HCT116 (cell line): ENCODE measurements around the gene SAMD4A. TPM values are rescaled to one million over a fixed set of nuclear protein-coding genes. Genes with fewer than 3 reads are reported as not detected.

ENCODE experiments used
- ATAC-seq: fragments of 200-7000 bp; cut with Tn5 transposase; 2 replicates; pipeline ENCODE4 v1.9.1; 2020; ENCODE audit warnings: mild to moderate bottlenecking, moderate library complexity
- BruUV-seq: library from RNA; stranded (reverse); fragments of 400-500 nt; replicated peaks from 2 replicates; lab custom pipeline; 2021; lab: Mats Ljungman, UMichigan
- CTCF ChIA-PET: fragments of 300-600 bp; sonication (Branson Sonifier 250); formaldehyde crosslinking; loops from one replicate; lab custom pipeline; 2021; ENCODE audit warnings: antibody characterized with exemption; lab: Charles Lee
- POLR2A ChIA-PET: fragments of 300-600, 350-600 bp; sonication (Branson Sonifier 250); formaldehyde crosslinking; loops from one replicate; lab custom pipeline; 2021; ENCODE audit warnings: antibody characterized with exemption; lab: Charles Lee
- RAD21 ChIA-PET, 2 experiments: fragments of 300-600 bp; sonication (Branson Sonifier 250); formaldehyde crosslinking; loops; one replicate each; lab custom pipeline; 2023; ENCODE audit warnings: low total read pairs in 2 of 2; ENCODE audit not compliant: uncharacterized antibody in 2 of 2, unreplicated experiment in 2 of 2, low non-redundant PET in 1 of 2; lab: Charles Lee
- DNase-seq: peaks from one replicate; pipeline ENCODE4 v3.0.0-alpha.2; 2010; ENCODE audit warnings: low read depth, low spot score
- H2AFZ ChIP-seq: fragments of 200-600 bp; shearing (Covaris generic), sonication (generic); 2 replicates; pipeline ENCODE4 v1.6.1; 2017; ENCODE audit warnings: low read depth, mixed run types, mixed read lengths, antibody characterized with exemption, low read length; ENCODE audit not compliant: poor library complexity, severe bottlenecking
- H3K27ac ChIP-seq: 2 replicates; pipeline ENCODE4 v1.5.1; 2012; ENCODE audit warnings: low read depth, low read length
- H3K27me3 ChIP-seq: fragments of 200-600 bp; sonication (generic); 2 replicates; pipeline ENCODE4 v1.6.1; 2016; ENCODE audit warnings: mixed run types, low read length, mixed read lengths; ENCODE audit not compliant: insufficient read depth
- H3K36me3 ChIP-seq, 2 experiments: fragments of 200-500 bp in 1 of 2; fragments of 200-600 bp in 1 of 2; sonication (Bioruptor generic) in 1 of 2; sonication (generic) in 1 of 2; 2 replicates each; pipeline versions ENCODE4 v1.5.1 to v1.6.1; 2014 to 2016; ENCODE audit warnings: low read length in 2 of 2, inconsistent platforms in 1 of 2, mixed read lengths in 1 of 2, mixed run types in 1 of 2; ENCODE audit not compliant: insufficient read depth in 2 of 2, control insufficient read depth in 1 of 2
- H3K4me1 ChIP-seq, 2 experiments: fragments of 200-600 bp in 1 of 2; sonication (generic) in 1 of 2; 2 replicates each; pipeline versions ENCODE4 v1.5.1 to v1.6.1; 2012 to 2017; ENCODE audit warnings: low read length in 2 of 2, inconsistent platforms in 1 of 2, mild to moderate bottlenecking in 1 of 2, mixed read lengths in 1 of 2, mixed run types in 1 of 2, moderate library complexity in 1 of 2; ENCODE audit not compliant: insufficient read depth in 2 of 2, control insufficient read depth in 1 of 2
- H3K4me2 ChIP-seq: fragments of 200-600 bp; sonication (generic); 2 replicates; pipeline ENCODE4 v1.6.1; 2017; ENCODE audit warnings: mixed run types, low read length, mixed read lengths
- H3K4me3 ChIP-seq, 2 experiments: fragments of 200-600 bp in 1 of 2; sonication (generic) in 1 of 2; replicated peaks in 1 of 2; 2 replicates each; pipeline ENCODE4 v1.5.1; 2011 to 2016; ENCODE audit warnings: low read length in 2 of 2, control low read depth in 1 of 2, low read depth in 1 of 2, mild to moderate bottlenecking in 1 of 2, mixed read lengths in 1 of 2, mixed run types in 1 of 2
- H3K79me2 ChIP-seq: fragments of 200-600 bp; sonication (generic); 2 replicates; pipeline ENCODE4 v1.6.1; 2017; ENCODE audit warnings: mild to moderate bottlenecking, mixed run types, low read length, moderate library complexity, mixed read lengths; ENCODE audit not compliant: insufficient read depth
- H3K9ac ChIP-seq: fragments of 200-600 bp; sonication (generic); 2 replicates; pipeline ENCODE4 v1.6.1; 2016; ENCODE audit warnings: low read length, mixed read lengths
- H3K9me2 ChIP-seq: fragments of 200-600 bp; sonication (generic), shearing (Covaris generic); 2 replicates; pipeline ENCODE4 v1.6.1; 2017; ENCODE audit warnings: mixed run types, mild to moderate bottlenecking, moderate library complexity; ENCODE audit not compliant: insufficient read depth
- H3K9me3 ChIP-seq, 2 experiments: fragments of 200-500 bp in 1 of 2; fragments of 200-600 bp in 1 of 2; sonication (Bioruptor generic) in 1 of 2; sonication (generic) in 1 of 2; 2 replicates each; pipeline ENCODE4 v1.6.1; 2014 to 2017; ENCODE audit warnings: low read length in 2 of 2, mixed read lengths in 2 of 2, inconsistent platforms in 1 of 2, low read depth in 1 of 2, mild to moderate bottlenecking in 1 of 2, mixed run types in 1 of 2, moderate library complexity in 1 of 2; ENCODE audit not compliant: control insufficient read depth in 1 of 2, insufficient read depth in 1 of 2
- H4K20me1 ChIP-seq: fragments of 200-600 bp; sonication (generic), shearing (Covaris generic); 2 replicates; pipeline ENCODE4 v1.6.1; 2017; ENCODE audit warnings: mixed run types, mild to moderate bottlenecking, moderate library complexity; ENCODE audit not compliant: insufficient read depth
- CBX3 ChIP-seq: IDR thresholded peaks from 2 replicates; pipeline ENCODE4 v1.6.1; 2012; ENCODE audit warnings: low read depth
- CEBPB ChIP-seq: IDR thresholded peaks from 2 replicates; pipeline ENCODE4 v1.6.1; 2012; ENCODE audit warnings: low read depth
- EGR1 ChIP-seq: IDR thresholded peaks from 2 replicates; pipeline ENCODE4 v1.6.1; 2012; ENCODE audit warnings: low read depth
- ELF1 ChIP-seq: IDR thresholded peaks from 2 replicates; pipeline ENCODE4 v1.6.1; 2012; ENCODE audit warnings: low read depth, borderline replicate concordance
- EZH2 ChIP-seq: fragments of 200-600 bp; sonication (generic); IDR thresholded peaks from 2 replicates; pipeline ENCODE4 v1.6.1; 2017; ENCODE audit warnings: antibody characterized with exemption, mixed run types
- JUND ChIP-seq: IDR thresholded peaks from 2 replicates; pipeline ENCODE4 v1.6.1; 2012
- POLR2A ChIP-seq: IDR thresholded peaks from 2 replicates; pipeline ENCODE4 v1.7.0; 2011; ENCODE audit warnings: borderline replicate concordance; ENCODE audit not compliant: insufficient read depth, insufficient read length; ENCODE audit errors: extremely low read depth
- SIN3A ChIP-seq: IDR thresholded peaks from 2 replicates; pipeline ENCODE4 v1.6.1; 2012; ENCODE audit warnings: low read depth
- SRF ChIP-seq: IDR thresholded peaks from 2 replicates; pipeline ENCODE4 v1.6.1; 2012; ENCODE audit warnings: low read depth
- TCF7L2 ChIP-seq: IDR thresholded peaks from 2 replicates; pipeline ENCODE4 v1.7.0; 2011; ENCODE audit warnings: borderline replicate concordance, inconsistent platforms; ENCODE audit not compliant: insufficient read depth, insufficient read length; ENCODE audit errors: extremely low read depth
- ZFX ChIP-seq: fragments of 450-650 bp; IDR thresholded peaks from 2 replicates; pipeline ENCODE4 v1.6.1; 2017
- ZNF274 ChIP-seq: fragments of 200-500 bp; sonication (Bioruptor generic); IDR thresholded peaks from 2 replicates; pipeline ENCODE4 v1.6.1; 2014; ENCODE audit warnings: mild to moderate bottlenecking, low read depth, low read length, inconsistent platforms
- intact Hi-C: fragments of 100-400 bp; cut with micrococcal nuclease; formaldehyde crosslinking; loops from 2 replicates; pipeline ENCODE4 v1.10.0; 2022
- total RNA-seq: library from RNA; stranded (reverse); gene quantifications from one replicate; pipeline ENCODE4 v1.2.1, GENCODE V29; 2021; ENCODE audit not compliant: unreplicated experiment
- TF ChIP-seq, protein P1 (sequence below): IDR thresholded peaks from 2 replicates; pipeline ENCODE4 v1.6.1; 2012
- TF ChIP-seq, protein P2 (sequence below): IDR thresholded peaks from 2 replicates; pipeline ENCODE4 v1.6.1; 2012; ENCODE audit warnings: low read depth
- TF ChIP-seq, protein P3 (sequence below): IDR thresholded peaks from 2 replicates; pipeline ENCODE4 v1.6.1; 2012

SAMD4A gene
- total RNA-seq, 1 experiment from 2014 or later = 9.0 TPM

DNA sequence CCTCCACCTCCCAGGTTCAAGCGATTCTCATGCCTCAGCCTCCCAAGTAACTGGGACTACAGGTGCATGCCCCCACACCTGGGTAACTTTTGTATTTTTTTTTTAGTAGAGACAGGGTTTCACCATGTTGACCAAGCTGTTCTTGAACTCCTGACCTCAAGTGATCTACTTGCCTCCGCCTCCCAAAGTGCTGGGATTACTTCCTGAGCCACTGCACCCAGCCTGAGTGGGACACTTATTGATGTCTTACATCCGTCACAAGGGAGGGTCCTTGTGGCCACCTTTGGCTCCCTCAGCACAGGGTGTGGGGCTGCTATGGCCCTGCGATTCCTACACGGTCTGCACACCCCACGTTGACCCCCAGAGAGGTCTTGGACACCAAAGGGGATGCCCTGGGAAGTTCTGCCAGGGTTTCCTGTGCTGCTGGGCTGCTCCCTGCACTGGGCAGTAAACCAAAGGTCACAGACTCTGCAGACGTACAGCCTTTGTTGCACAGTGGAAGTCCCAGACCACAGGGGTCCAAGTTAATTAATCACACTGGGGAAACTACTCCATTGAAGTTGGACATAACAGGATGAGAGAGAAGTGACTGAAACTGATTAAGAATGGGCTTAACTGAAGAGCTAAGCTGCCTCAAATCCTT is 95.7 kb downstream of the SAMD4A start:
- POLR2A ChIA-PET = no interaction called here
- Histone ChIP-seq H2AFZ (no peak overlapping the region), H3K79me2 (no peaks in the 10 kb centered on the region), H3K4me3 (no peak overlapping the region), H3K4me2 (no peak overlapping the region; the same call in 1 of the 2 replicates), H3K4me1 (peaks cover 16 to 18% of the 10 kb centered on the region in 2 experiments; a peak in 2 of 4 replicates), H4K20me1 (no peaks in the 10 kb centered on the region), H3K27me3 (no peaks in the 10 kb centered on the region), H3K9me2 (no peaks in the 10 kb centered on the region), H3K9ac (no peak overlapping the region), H3K36me3 (no peaks in the 10 kb centered on the region), H3K27ac (no peak overlapping the region), H3K9me3 (no peaks in the 10 kb centered on the region)
- intact Hi-C loops = no loop called here
- no peak for ATAC-seq
- no TSS peak for BruUV-seq
- RAD21 ChIA-PET = no interaction called here
- CTCF ChIA-PET = no interaction called here
- DNase-seq = no peak
- no peak for TF ChIP-seq SRF
- no peak for TF ChIP-seq ZFX
- TF ChIP-seq, protein P1, sequence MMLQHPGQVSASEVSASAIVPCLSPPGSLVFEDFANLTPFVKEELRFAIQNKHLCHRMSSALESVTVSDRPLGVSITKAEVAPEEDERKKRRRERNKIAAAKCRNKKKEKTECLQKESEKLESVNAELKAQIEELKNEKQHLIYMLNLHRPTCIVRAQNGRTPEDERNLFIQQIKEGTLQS = no peak
- no peak for TF ChIP-seq POLR2A
- no peak for TF ChIP-seq ELF1
- TF ChIP-seq SIN3A = no peak

DNA sequence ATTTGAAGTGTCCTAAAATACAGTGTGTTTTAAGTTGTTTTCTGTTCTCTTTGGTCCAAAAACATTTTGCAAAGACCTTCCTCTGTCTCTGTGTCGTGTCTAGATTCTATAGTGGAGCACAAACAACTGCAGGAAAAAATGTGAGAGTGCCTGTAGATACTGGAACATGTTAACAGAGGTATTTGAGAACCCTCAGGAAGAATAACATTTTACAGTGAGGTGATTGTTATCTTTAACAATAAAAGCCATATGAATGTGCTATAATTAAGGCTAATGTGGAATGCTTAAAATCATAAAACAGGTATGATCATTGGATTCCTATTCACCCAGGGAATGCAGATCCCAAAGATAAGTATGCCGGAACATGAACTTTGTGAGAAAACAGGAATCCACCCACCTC is 98.0 kb downstream of the SAMD4A start:
- CTCF ChIA-PET = no interaction called here
- intact Hi-C loops = no loop called here
- Histone ChIP-seq H3K36me3 (no peaks in the 10 kb centered on the region), H3K27me3 (no peaks in the 10 kb centered on the region), H3K27ac (no peak overlapping the region), H4K20me1 (no peaks in the 10 kb centered on the region), H3K4me2 (no peak overlapping the region), H3K9me2 (no peaks in the 10 kb centered on the region), H3K9ac (no peak overlapping the region), H3K9me3 (no peaks in the 10 kb centered on the region), H2AFZ (no peak overlapping the region), H3K79me2 (no peaks in the 10 kb centered on the region), H3K4me3 (no peak overlapping the region), H3K4me1 (peaks cover 22 to 23% of the 10 kb centered on the region in 2 experiments; a peak in 3 of 4 replicates)
- RAD21 ChIA-PET = no interaction called here
- ATAC-seq (no peak), DNase-seq (no peak)
- TF ChIP-seq SIN3A (no peak), ZNF274 (no peak), SRF (no peak), TCF7L2 (no peak), EZH2 (no peak), POLR2A (no peak), JUND (no peak), CBX3 (no peak), CEBPB (no peak), ZFX (no peak), EGR1 (no peak)
- TF ChIP-seq, protein P2, sequence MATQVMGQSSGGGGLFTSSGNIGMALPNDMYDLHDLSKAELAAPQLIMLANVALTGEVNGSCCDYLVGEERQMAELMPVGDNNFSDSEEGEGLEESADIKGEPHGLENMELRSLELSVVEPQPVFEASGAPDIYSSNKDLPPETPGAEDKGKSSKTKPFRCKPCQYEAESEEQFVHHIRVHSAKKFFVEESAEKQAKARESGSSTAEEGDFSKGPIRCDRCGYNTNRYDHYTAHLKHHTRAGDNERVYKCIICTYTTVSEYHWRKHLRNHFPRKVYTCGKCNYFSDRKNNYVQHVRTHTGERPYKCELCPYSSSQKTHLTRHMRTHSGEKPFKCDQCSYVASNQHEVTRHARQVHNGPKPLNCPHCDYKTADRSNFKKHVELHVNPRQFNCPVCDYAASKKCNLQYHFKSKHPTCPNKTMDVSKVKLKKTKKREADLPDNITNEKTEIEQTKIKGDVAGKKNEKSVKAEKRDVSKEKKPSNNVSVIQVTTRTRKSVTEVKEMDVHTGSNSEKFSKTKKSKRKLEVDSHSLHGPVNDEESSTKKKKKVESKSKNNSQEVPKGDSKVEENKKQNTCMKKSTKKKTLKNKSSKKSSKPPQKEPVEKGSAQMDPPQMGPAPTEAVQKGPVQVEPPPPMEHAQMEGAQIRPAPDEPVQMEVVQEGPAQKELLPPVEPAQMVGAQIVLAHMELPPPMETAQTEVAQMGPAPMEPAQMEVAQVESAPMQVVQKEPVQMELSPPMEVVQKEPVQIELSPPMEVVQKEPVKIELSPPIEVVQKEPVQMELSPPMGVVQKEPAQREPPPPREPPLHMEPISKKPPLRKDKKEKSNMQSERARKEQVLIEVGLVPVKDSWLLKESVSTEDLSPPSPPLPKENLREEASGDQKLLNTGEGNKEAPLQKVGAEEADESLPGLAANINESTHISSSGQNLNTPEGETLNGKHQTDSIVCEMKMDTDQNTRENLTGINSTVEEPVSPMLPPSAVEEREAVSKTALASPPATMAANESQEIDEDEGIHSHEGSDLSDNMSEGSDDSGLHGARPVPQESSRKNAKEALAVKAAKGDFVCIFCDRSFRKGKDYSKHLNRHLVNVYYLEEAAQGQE = no peak
- TF ChIP-seq, protein P3, sequence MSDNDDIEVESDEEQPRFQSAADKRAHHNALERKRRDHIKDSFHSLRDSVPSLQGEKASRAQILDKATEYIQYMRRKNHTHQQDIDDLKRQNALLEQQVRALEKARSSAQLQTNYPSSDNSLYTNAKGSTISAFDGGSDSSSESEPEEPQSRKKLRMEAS = no peak
- no TSS peak for BruUV-seq
- POLR2A ChIA-PET = no interaction called here
